Neural progenitor cell (in vitro differentiated cells): ENCODE data around the gene TOR4A. TPM values are rescaled to one million over a fixed set of nuclear protein-coding genes. Genes with fewer than 3 reads are reported as not detected.

Experiments
- DNase-seq: peaks from one replicate; pipeline ENCODE4 v3.0.0-alpha.2; 2016; ENCODE audit warnings: low spot score
- H2AFZ ChIP-seq: fragments of 200-600 bp; sonication (generic); replicated peaks from 2 replicates; pipeline ENCODE4 v1.6.1; 2016; ENCODE audit warnings: antibody characterized with exemption
- H3F3A ChIP-seq: fragments of 200-600 bp; sonication (generic); 2 replicates; pipeline ENCODE4 v1.6.1; 2016; ENCODE audit warnings: antibody characterized with exemption, low read depth
- H3K27ac ChIP-seq: fragments of 200-600 bp; sonication (generic); 2 replicates; pipeline ENCODE4 v1.5.1; 2016; ENCODE audit warnings: mild to moderate bottlenecking
- H3K27me3 ChIP-seq: fragments of 200-600 bp; sonication (generic); 2 replicates; pipeline ENCODE4 v1.6.1; 2016; ENCODE audit warnings: mild to moderate bottlenecking, moderate library complexity
- H3K36me3 ChIP-seq: fragments of 200-600 bp; sonication (generic); 2 replicates; pipeline ENCODE4 v1.5.1; 2016
- H3K4me1 ChIP-seq: fragments of 200-600 bp; sonication (generic); 2 replicates; pipeline ENCODE4 v1.6.1; 2016; ENCODE audit warnings: mixed run types
- H3K4me2 ChIP-seq: fragments of 200-600 bp; sonication (generic); 2 replicates; pipeline ENCODE4 v1.6.1; 2016
- H3K4me3 ChIP-seq: fragments of 200-600 bp; sonication (generic); 2 replicates; pipeline ENCODE4 v1.5.1; 2016
- H3K79me2 ChIP-seq: fragments of 200-600 bp; sonication (generic); 2 replicates; pipeline ENCODE4 v1.6.1; 2016; ENCODE audit warnings: low read depth
- H3K9ac ChIP-seq: fragments of 200-600 bp; sonication (generic); 2 replicates; pipeline ENCODE4 v1.6.1; 2016
- H3K9me3 ChIP-seq: fragments of 200-600 bp; sonication (generic); 2 replicates; pipeline ENCODE4 v1.5.1; 2016; ENCODE audit warnings: low read depth
- H4K20me1 ChIP-seq: fragments of 200-600 bp; sonication (generic); 2 replicates; pipeline ENCODE4 v1.6.1; 2016; ENCODE audit warnings: low read depth
- H3K27ac Mint-ChIP-seq: 3 replicates; pipeline ENCODE4 v1.8.0; 2021; ENCODE audit warnings: mixed read lengths
- H3K27me3 Mint-ChIP-seq: 2 replicates; pipeline ENCODE4 v1.8.0; 2022; ENCODE audit warnings: low read depth, mild to moderate bottlenecking, inconsistent platforms, moderate library complexity, mixed read lengths; ENCODE audit not compliant: insufficient read depth
- H3K36me3 Mint-ChIP-seq: 3 replicates; pipeline ENCODE4 v1.8.0; 2021; ENCODE audit warnings: mixed read lengths
- H3K4me1 Mint-ChIP-seq: 3 replicates; pipeline ENCODE4 v1.8.0; 2021; ENCODE audit warnings: mixed read lengths
- H3K4me3 Mint-ChIP-seq: 3 replicates; pipeline ENCODE4 v1.8.0; 2021; ENCODE audit warnings: mild to moderate bottlenecking, moderate library complexity, mixed read lengths
- H3K9me3 Mint-ChIP-seq: 3 replicates; pipeline ENCODE4 v1.8.0; 2020; ENCODE audit warnings: mixed read lengths
- EZH2 ChIP-seq: fragments of 200-600 bp; sonication (generic); IDR thresholded peaks from 2 replicates; pipeline ENCODE4 v1.6.1; 2017; ENCODE audit warnings: antibody characterized with exemption, mild to moderate bottlenecking, moderate library complexity
- EZH2phosphoT487 ChIP-seq: fragments of 200-600 bp; sonication (generic); IDR thresholded peaks from 2 replicates; pipeline ENCODE4 v1.6.1; 2017; ENCODE audit warnings: antibody characterized with exemption
- total RNA-seq: library from RNA; depleted of rRNA; stranded (reverse); fragments of >200 nt; gene quantifications from 2 replicates; pipeline ENCODE4 v1.2.3, GENCODE V29; 2015; ENCODE audit warnings: low replicate concordance
- TF ChIP-seq, protein P1 (sequence below): fragments of 200-600 bp; sonication (generic); IDR thresholded peaks from 2 replicates; pipeline ENCODE4 v1.5.1; 2017; ENCODE audit warnings: antibody characterized with exemption, mild to moderate bottlenecking

The TOR4A gene
- total RNA-seq, 1 donor from 2014 or later, result 0.39 TPM

DNA sequence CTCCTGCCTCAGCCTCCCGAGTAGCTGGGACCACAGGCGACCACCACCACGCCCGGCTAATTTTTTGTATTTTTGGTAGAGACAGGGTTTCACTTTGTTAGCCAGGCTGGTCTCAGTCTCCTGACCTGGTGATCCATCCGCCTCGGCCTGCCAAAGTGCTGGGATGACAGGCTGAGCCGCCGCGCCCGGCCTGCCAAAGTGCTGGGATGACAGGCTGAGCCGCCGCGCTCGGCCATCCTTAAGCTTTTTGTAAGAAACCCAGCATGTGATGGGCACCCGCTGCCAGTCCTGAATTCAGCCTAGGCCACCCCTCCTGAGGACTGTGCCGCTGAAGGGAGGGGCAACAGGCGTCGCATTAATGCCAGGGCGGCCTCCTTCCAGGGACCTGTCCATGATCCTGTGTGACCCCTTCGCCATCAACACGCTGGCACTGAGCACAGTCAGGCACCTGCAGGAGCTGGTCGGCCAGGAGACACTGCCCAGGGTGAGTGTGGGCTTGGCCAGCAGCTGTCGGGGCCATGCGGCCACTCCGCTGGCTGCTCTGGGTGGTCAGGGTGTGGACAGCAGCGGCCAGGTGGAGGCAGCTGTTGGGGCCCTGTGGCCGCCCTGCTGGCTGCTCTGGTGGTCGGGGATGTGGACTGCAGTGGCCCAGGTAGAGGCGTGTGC lies 11.9 kb upstream of the TOR4A start:
- Mint-ChIP-seq H3K4me3 (no peak overlapping the region), H3K4me1 (peaks cover 5% of the 10 kb centered on the region), H3K9me3 (peaks cover 3% of the 10 kb centered on the region), H3K36me3 (peaks cover 13% of the 10 kb centered on the region), H3K27me3 (no peaks in the 10 kb centered on the region), H3K27ac (no peak overlapping the region)
- H3K79me2 ChIP-seq, result no peaks in the 10 kb centered on the region
- H2AFZ ChIP-seq, result no peak overlapping the region
- H3F3A ChIP-seq, result peaks cover 13% of the 10 kb centered on the region
- H3K36me3 ChIP-seq, result no peaks in the 10 kb centered on the region
- no peaks in the 10 kb centered on the region for H3K9me3 ChIP-seq
- H3K4me1 ChIP-seq, result no peaks in the 10 kb centered on the region
- DNase-seq, result no peak
- no peak overlapping the region for H3K4me2 ChIP-seq
- TF ChIP-seq EZH2phosphoT487 (no peak), EZH2 (no peak)
- TF ChIP-seq, protein P1, sequence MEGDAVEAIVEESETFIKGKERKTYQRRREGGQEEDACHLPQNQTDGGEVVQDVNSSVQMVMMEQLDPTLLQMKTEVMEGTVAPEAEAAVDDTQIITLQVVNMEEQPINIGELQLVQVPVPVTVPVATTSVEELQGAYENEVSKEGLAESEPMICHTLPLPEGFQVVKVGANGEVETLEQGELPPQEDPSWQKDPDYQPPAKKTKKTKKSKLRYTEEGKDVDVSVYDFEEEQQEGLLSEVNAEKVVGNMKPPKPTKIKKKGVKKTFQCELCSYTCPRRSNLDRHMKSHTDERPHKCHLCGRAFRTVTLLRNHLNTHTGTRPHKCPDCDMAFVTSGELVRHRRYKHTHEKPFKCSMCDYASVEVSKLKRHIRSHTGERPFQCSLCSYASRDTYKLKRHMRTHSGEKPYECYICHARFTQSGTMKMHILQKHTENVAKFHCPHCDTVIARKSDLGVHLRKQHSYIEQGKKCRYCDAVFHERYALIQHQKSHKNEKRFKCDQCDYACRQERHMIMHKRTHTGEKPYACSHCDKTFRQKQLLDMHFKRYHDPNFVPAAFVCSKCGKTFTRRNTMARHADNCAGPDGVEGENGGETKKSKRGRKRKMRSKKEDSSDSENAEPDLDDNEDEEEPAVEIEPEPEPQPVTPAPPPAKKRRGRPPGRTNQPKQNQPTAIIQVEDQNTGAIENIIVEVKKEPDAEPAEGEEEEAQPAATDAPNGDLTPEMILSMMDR, result no peak
- no peaks in the 10 kb centered on the region for H4K20me1 ChIP-seq
- no peaks in the 10 kb centered on the region for H3K27me3 ChIP-seq
- H3K4me3 ChIP-seq, result no peak overlapping the region
- no peak overlapping the region for H3K9ac ChIP-seq
- H3K27ac ChIP-seq, result no peak overlapping the region

DNA sequence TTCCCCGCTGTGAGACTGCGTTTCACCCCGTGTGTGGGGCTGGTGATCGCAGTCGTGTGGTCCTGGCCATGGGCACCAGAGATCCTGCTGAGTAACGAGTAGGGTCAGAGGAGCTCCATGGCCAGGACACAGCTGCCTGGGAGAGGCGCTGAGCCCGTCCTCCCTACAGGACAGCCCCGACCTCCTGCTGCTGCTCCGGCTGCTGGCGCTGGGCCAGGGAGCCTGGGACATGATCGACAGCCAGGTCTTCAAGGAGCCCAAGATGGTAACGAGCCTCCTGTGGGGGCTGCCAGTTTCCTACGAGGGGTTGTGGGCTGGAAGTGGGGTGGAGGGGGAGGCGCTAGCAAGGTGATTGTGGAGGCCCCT lies 11.4 kb upstream of the TOR4A start:
- H3K4me1 Mint-ChIP-seq, result peaks cover 5% of the 10 kb centered on the region
- no peaks in the 10 kb centered on the region for H3K27me3 ChIP-seq
- H4K20me1 ChIP-seq, result no peaks in the 10 kb centered on the region
- H3F3A ChIP-seq, result peaks cover 9% of the 10 kb centered on the region
- H3K27ac Mint-ChIP-seq, result no peak overlapping the region
- H3K27ac ChIP-seq, result no peak overlapping the region
- no peaks in the 10 kb centered on the region for H3K9me3 ChIP-seq
- no peak overlapping the region for H3K9ac ChIP-seq
- no peak overlapping the region for H2AFZ ChIP-seq
- TF ChIP-seq, protein P1, result no peak
- H3K27me3 Mint-ChIP-seq, result no peaks in the 10 kb centered on the region
- H3K36me3 ChIP-seq, result no peaks in the 10 kb centered on the region
- H3K4me3 Mint-ChIP-seq, result no peak overlapping the region
- H3K4me3 ChIP-seq, result no peak overlapping the region
- no peaks in the 10 kb centered on the region for H3K79me2 ChIP-seq
- H3K4me2 ChIP-seq, result no peak overlapping the region
- DNase-seq, result no peak
- no peaks in the 10 kb centered on the region for H3K4me1 ChIP-seq
- H3K9me3 Mint-ChIP-seq, result peaks cover 3% of the 10 kb centered on the region
- H3K36me3 Mint-ChIP-seq, result peaks cover 13% of the 10 kb centered on the region

DNA sequence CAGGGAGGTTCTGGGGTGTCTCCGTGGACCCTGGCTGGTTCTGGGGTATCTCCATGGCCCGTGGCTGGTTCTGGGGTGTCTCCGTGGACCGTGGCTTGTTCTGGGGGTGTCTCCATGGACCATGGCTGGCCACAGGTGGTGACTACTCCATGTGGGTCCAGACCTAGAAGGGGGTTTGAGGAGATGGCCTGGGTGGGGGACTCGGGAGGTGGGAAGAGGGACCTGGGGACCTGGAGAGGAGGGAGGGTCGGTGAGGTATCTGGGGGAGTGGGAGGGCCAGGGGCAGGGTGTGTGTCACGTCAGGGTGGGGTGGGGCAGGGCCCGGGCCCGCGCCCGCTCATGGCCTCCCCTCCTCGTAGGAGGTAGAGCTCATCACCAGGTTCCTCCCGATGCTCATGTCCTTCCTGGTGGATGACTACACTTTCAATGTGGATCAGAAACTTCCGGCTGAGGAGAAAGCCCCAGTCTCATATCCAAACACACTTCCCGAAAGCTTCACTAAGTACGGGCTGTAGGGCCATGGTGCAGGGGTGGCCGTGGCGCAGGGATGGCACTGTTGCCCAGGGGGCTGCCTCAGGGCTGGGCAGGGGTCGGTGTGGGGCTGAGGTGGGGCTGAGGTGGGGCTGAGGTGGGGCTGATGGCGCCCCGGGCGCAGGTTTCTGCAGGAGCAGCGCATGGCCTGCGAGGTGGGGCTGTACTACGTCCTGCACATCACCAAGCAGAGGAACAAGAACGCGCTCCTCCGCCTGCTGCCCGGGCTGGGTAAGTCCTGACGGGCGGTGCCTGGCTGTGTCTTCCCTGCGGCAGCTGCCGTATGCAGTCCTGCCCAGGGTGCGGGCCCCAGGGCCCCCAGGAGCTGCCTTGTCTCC lies 10.7 kb upstream of the TOR4A start:
- Histone ChIP-seq H3K4me1 (no peaks in the 10 kb centered on the region), H3K9ac (no peak overlapping the region), H3K27me3 (no peaks in the 10 kb centered on the region), H3K9me3 (no peaks in the 10 kb centered on the region), H4K20me1 (no peaks in the 10 kb centered on the region), H3K79me2 (no peaks in the 10 kb centered on the region), H3F3A (peaks cover 3% of the 10 kb centered on the region), H3K36me3 (no peaks in the 10 kb centered on the region), H2AFZ (no peak overlapping the region), H3K4me3 (no peak overlapping the region), H3K4me2 (no peak overlapping the region), H3K27ac (no peak overlapping the region)
- Mint-ChIP-seq H3K27me3 (no peaks in the 10 kb centered on the region), H3K4me3 (no peak overlapping the region), H3K27ac (no peak overlapping the region), H3K9me3 (no peaks in the 10 kb centered on the region), H3K4me1 (peaks cover under 1% of the 10 kb centered on the region), H3K36me3 (peaks cover 9% of the 10 kb centered on the region)
- no peak for DNase-seq
- TF ChIP-seq EZH2 (no peak), EZH2phosphoT487 (no peak)

DNA sequence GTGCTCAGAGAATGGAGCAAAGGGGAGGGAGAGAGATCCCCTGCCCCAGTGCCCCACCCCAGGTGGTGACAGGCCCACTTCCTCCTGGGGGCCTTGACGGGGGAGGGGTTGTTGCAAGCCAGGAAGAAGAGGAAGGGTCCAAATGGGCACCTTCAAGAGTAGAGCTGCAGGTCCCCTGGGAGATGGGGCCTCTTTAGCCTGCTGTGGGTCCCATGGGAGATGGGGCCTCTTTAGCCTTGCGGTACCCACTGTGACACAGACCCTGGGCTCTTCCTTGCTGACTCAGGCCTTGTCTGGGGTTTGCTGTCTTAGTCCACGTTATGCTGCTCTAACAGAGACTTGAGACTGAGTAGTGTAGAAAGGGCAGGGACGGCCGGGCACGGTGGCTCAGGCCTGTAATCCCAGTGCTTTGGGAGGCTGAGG lies 9.6 kb upstream of the TOR4A start:
- Mint-ChIP-seq H3K9me3 (no peaks in the 10 kb centered on the region), H3K4me1 (no peaks in the 10 kb centered on the region), H3K36me3 (peaks cover 8% of the 10 kb centered on the region), H3K27me3 (no peaks in the 10 kb centered on the region), H3K27ac (no peak overlapping the region), H3K4me3 (no peak overlapping the region)
- Histone ChIP-seq H3K27me3 (no peaks in the 10 kb centered on the region), H3K36me3 (no peaks in the 10 kb centered on the region), H4K20me1 (no peaks in the 10 kb centered on the region), H2AFZ (no peak overlapping the region), H3K9me3 (no peaks in the 10 kb centered on the region), H3F3A (no peaks in the 10 kb centered on the region), H3K9ac (no peak overlapping the region), H3K4me1 (no peaks in the 10 kb centered on the region), H3K27ac (no peak overlapping the region), H3K79me2 (no peaks in the 10 kb centered on the region), H3K4me2 (no peak overlapping the region), H3K4me3 (no peak overlapping the region)
- DNase-seq, result no peak
- no peak for TF ChIP-seq EZH2
- TF ChIP-seq, protein P1, result no peak
- TF ChIP-seq EZH2phosphoT487, result no peak
